Measurements from ENCODE around the gene CHD2. TPM values are rescaled to one million over a fixed set of nuclear protein-coding genes. Genes with fewer than 3 reads are reported as not detected.
A peak's percentile ranks its signal among the peaks of the same experiment; 100 is the strongest.

The CHD2 gene
- total RNA-seq, 1 experiment from 2014 or later = 63.3 TPM

- Histone ChIP-seq H3K4me1 (ENCODE audit: insufficient read depth, low read length) (peaks cover 6% of the 10 kb centered on the region; the same call in 1 of the 2 replicates), H3K9ac (ENCODE audit: extremely low read depth, insufficient read length, low read length) (peak overlapping the region; percentile 44), H2BK5ac (ENCODE audit: insufficient read length, low read length) (no peak overlapping the region), H3K23me2 (ENCODE audit: insufficient read length, low read depth, low read length, poor library complexity, severe bottlenecking) (peaks cover 4% of the 10 kb centered on the region), H4K20me1 (ENCODE audit: control insufficient read depth, insufficient read depth, insufficient read length) (no peaks in the 10 kb centered on the region), H3K27me3 (ENCODE audit: insufficient read depth, low read length) (no peaks in the 10 kb centered on the region), H2BK15ac (ENCODE audit: low read depth, low read length) (no peak overlapping the region), H4K91ac (ENCODE audit: insufficient read length, low read depth, low read length) (no peak overlapping the region), H2BK12ac (ENCODE audit: insufficient read length, low read depth, low read length) (no peak overlapping the region), H3K4ac (ENCODE audit: low read depth, low read length) (no peak overlapping the region; the same call in 1 of the 2 replicates), H3K9me3 (ENCODE audit: control insufficient read depth, low read depth, low read length) (no peaks in the 10 kb centered on the region), H4K5ac (ENCODE audit: insufficient read length, low read depth, low read length) (no peak overlapping the region), H3K27ac (ENCODE audit: insufficient read length, low read depth, low read length) (peak overlapping the region; percentile 74), H3K56ac (ENCODE audit: insufficient read length, low read depth, low read length) (no peak overlapping the region), H2BK120ac (ENCODE audit: low read depth, low read length, poor library complexity, severe bottlenecking) (no peak overlapping the region), H2AK5ac (ENCODE audit: insufficient read length, low read length) (no peak overlapping the region), H3K79me1 (ENCODE audit: insufficient read depth, low read depth, low read length, poor library complexity, severe bottlenecking) (no peaks in the 10 kb centered on the region), H2AFZ (ENCODE audit: low read length) (no peak overlapping the region), H3K14ac (ENCODE audit: insufficient read depth, low read length) (peak overlapping the region; percentile 51; the same call in 1 of the 2 replicates), H2BK20ac (ENCODE audit: low read depth, low read length, poor library complexity, severe bottlenecking) (no peak overlapping the region), H3K4me2 (ENCODE audit: insufficient read depth, insufficient read length, low read length) (peak overlapping the region; percentile 44), H4K8ac (replicated peaks; ENCODE audit: insufficient read length, low read depth, low read length) (no peak overlapping the region), H3T11ph (ENCODE audit: low read length) (no peak overlapping the region), H3K79me2 (ENCODE audit: insufficient read depth, low read length) (peaks cover 19% of the 10 kb centered on the region; the same call in 1 of the 2 replicates), H3K23ac (ENCODE audit: insufficient read length, low read depth, low read length) (no peak overlapping the region), H3K18ac (ENCODE audit: insufficient read length, low read depth, low read length) (peak overlapping the region; percentile 41)
- TF ChIP-seq CTCF (conservative IDR thresholded peaks at IDR 0.05) = no peak
- H3K4me3 Mint-ChIP-seq = peak overlapping the region; percentile 63 to 84
- H3K27me3 Mint-ChIP-seq (ENCODE audit: low read depth) = no peaks in the 10 kb centered on the region
- peaks cover 51 to 56% of the 10 kb centered on the region in 2 experiments for H3K4me1 Mint-ChIP-seq
- no CpG with 5 or more reads among the region's 41 CpGs for WGBS (ENCODE audit: extremely low coverage, insufficient read length, low lambda C conversion rate)
- peaks cover 34 to 37% (median 37%) of the 10 kb centered on the region in 3 experiments for H3K36me3 Mint-ChIP-seq (ENCODE audit: insufficient read depth in 1 of 3, low read depth in 3 of 3)
- peak overlapping the region; percentile 97 to 100 (median 99) for H3K27ac Mint-ChIP-seq
- peak; percentile 99 for DNase-seq
- H3K9me3 Mint-ChIP-seq = peaks cover 4% of the 10 kb centered on the region in 2 experiments; a peak in 3 of 5 replicates
Measured at GRCh38 chr15:92881802-92882696, 18.1 kb upstream of the CHD2 start.

Measured in H9 (cell line).